ENCODE data around the gene SHISAL2A. TPM values are rescaled to one million over a fixed set of nuclear protein-coding genes. Genes with fewer than 3 reads are reported as not detected.

SHISAL2A gene
- total RNA-seq, 1 donor from 2014 or later = not detected

- Histone ChIP-seq H3K4me3 (ENCODE audit: insufficient read depth, low read depth, low read length) (no peak overlapping the region), H3K4me2 (ENCODE audit: low read length) (no peak overlapping the region), H3K36me3 (ENCODE audit: insufficient read depth, low read length) (no peaks in the 10 kb centered on the region), H4K20me1 (ENCODE audit: insufficient read depth, low read length) (no peaks in the 10 kb centered on the region), H2AFZ (ENCODE audit: low read depth, low read length) (no peak overlapping the region), H3K27me3 (ENCODE audit: insufficient read depth, low read length) (peaks cover 34% of the 10 kb centered on the region), H3K9me3 (ENCODE audit: insufficient read depth, low read depth, low read length) (no peaks in the 10 kb centered on the region), H3K4me1 (ENCODE audit: insufficient read depth, low read length) (no peaks in the 10 kb centered on the region), H3K27ac (ENCODE audit: low read depth, low read length) (no peak overlapping the region), H3K9ac (ENCODE audit: low read length) (no peak overlapping the region), H3K79me2 (ENCODE audit: insufficient read depth, low read length) (no peaks in the 10 kb centered on the region)
- no peak for TF ChIP-seq CTCF (IDR thresholded peaks at IDR 0.05; ENCODE audit: insufficient read depth, low read depth, low read length)
- TF ChIP-seq EZH2 (IDR thresholded peaks at IDR 0.05; ENCODE audit: insufficient read depth, low read length) = no peak
- no peak for DNase-seq (ENCODE audit: low read depth)
- FAIRE-seq = no peak
- Mint-ChIP-seq H3K27ac (ENCODE audit: unreplicated experiment) (no peak overlapping the region), H3K36me3 (ENCODE audit: low read depth, unreplicated experiment) (peaks cover 1% of the 10 kb centered on the region), H3K9me3 (ENCODE audit: unreplicated experiment) (peaks cover 6% of the 10 kb centered on the region), H3K4me1 (ENCODE audit: low read depth, unreplicated experiment) (peaks cover 4% of the 10 kb centered on the region), H3K4me3 (ENCODE audit: unreplicated experiment) (no peak overlapping the region), H3K27me3 (ENCODE audit: low read depth, unreplicated experiment) (peaks cover 38% of the 10 kb centered on the region)
These were observed 1.1 kb upstream of the SHISAL2A start for GRCh38 chr1:52631759-52632331.

- Histone ChIP-seq H3K4me1 (ENCODE audit: insufficient read depth, low read length) (no peaks in the 10 kb centered on the region), H4K20me1 (ENCODE audit: insufficient read depth, low read length) (no peaks in the 10 kb centered on the region), H3K27ac (ENCODE audit: low read depth, low read length) (no peak overlapping the region), H3K36me3 (ENCODE audit: insufficient read depth, low read length) (no peaks in the 10 kb centered on the region), H3K9ac (ENCODE audit: low read length) (no peak overlapping the region), H3K79me2 (ENCODE audit: insufficient read depth, low read length) (no peaks in the 10 kb centered on the region), H3K27me3 (ENCODE audit: insufficient read depth, low read length) (peaks cover 37% of the 10 kb centered on the region), H2AFZ (ENCODE audit: low read depth, low read length) (peak overlapping the region; percentile 49), H3K4me3 (ENCODE audit: insufficient read depth, low read depth, low read length) (no peak overlapping the region), H3K4me2 (ENCODE audit: low read length) (peak overlapping the region; percentile 81), H3K9me3 (ENCODE audit: insufficient read depth, low read depth, low read length) (no peaks in the 10 kb centered on the region)
- Mint-ChIP-seq H3K4me1 (ENCODE audit: low read depth, unreplicated experiment) (peaks cover 9% of the 10 kb centered on the region), H3K4me3 (ENCODE audit: unreplicated experiment) (peak overlapping the region; percentile 64), H3K27me3 (ENCODE audit: low read depth, unreplicated experiment) (peaks cover 48% of the 10 kb centered on the region), H3K9me3 (ENCODE audit: unreplicated experiment) (peaks cover 8% of the 10 kb centered on the region), H3K27ac (ENCODE audit: unreplicated experiment) (no peak overlapping the region), H3K36me3 (ENCODE audit: low read depth, unreplicated experiment) (peaks cover 1% of the 10 kb centered on the region)
- DNase-seq (ENCODE audit: low read depth) (no peak), FAIRE-seq (no peak)
- TF ChIP-seq CTCF (IDR thresholded peaks at IDR 0.05; ENCODE audit: insufficient read depth, low read depth, low read length) = no peak
- TF ChIP-seq EZH2 (IDR thresholded peaks at IDR 0.05; ENCODE audit: insufficient read depth, low read length) = peak; percentile 76
These were observed 355 bp downstream of the SHISAL2A start for GRCh38 chr1:52633291-52633754.

GRCh38 chr1:52634111-52634510, 1.1 kb downstream of the SHISAL2A start:
- Histone ChIP-seq H3K9me3 (ENCODE audit: insufficient read depth, low read depth, low read length) (no peaks in the 10 kb centered on the region), H3K27ac (ENCODE audit: low read depth, low read length) (no peak overlapping the region), H3K4me1 (ENCODE audit: insufficient read depth, low read length) (no peaks in the 10 kb centered on the region), H3K79me2 (ENCODE audit: insufficient read depth, low read length) (no peaks in the 10 kb centered on the region), H3K4me3 (ENCODE audit: insufficient read depth, low read depth, low read length) (no peak overlapping the region), H2AFZ (ENCODE audit: low read depth, low read length) (no peak overlapping the region), H3K27me3 (ENCODE audit: insufficient read depth, low read length) (peaks cover 37% of the 10 kb centered on the region), H3K4me2 (ENCODE audit: low read length) (no peak overlapping the region), H3K9ac (ENCODE audit: low read length) (no peak overlapping the region), H4K20me1 (ENCODE audit: insufficient read depth, low read length) (no peaks in the 10 kb centered on the region), H3K36me3 (ENCODE audit: insufficient read depth, low read length) (no peaks in the 10 kb centered on the region)
- Mint-ChIP-seq H3K36me3 (ENCODE audit: low read depth, unreplicated experiment) (peaks cover 1% of the 10 kb centered on the region), H3K27ac (ENCODE audit: unreplicated experiment) (no peak overlapping the region), H3K4me3 (ENCODE audit: unreplicated experiment) (no peak overlapping the region), H3K4me1 (ENCODE audit: low read depth, unreplicated experiment) (peaks cover 9% of the 10 kb centered on the region), H3K9me3 (ENCODE audit: unreplicated experiment) (peaks cover 9% of the 10 kb centered on the region), H3K27me3 (ENCODE audit: low read depth, unreplicated experiment) (peaks cover 47% of the 10 kb centered on the region)
- no peak for FAIRE-seq
- TF ChIP-seq CTCF (IDR thresholded peaks at IDR 0.05; ENCODE audit: insufficient read depth, low read depth, low read length) (no peak), EZH2 (IDR thresholded peaks at IDR 0.05; ENCODE audit: insufficient read depth, low read length) (no peak)
- DNase-seq (ENCODE audit: low read depth) = no peak

All from astrocyte (in vitro differentiated cells and primary cell).